GF-D8 (cell line): Measurements from ENCODE around the gene VPS37C.

Experiments used
- DNase-seq: peaks from one replicate; lab custom pipeline; 2025; lab: John Stamatoyannopoulos, UW

The VPS37C gene

GRCh38 chr11:61132646-61133045 lies 28.6 kb downstream of the VPS37C start:
- no peak for DNase-seq

- no peak for DNase-seq
Observed at GRCh38 chr11:61131998-61132555, 29.1 kb downstream of the VPS37C start.

GRCh38 chr11:61131586-61131985 lies 29.6 kb downstream of the VPS37C start:
- DNase-seq: no peak

GRCh38 chr11:61131186-61131585 lies 30.0 kb downstream of the VPS37C start:
- DNase-seq: no peak

GRCh38 chr11:61129639-61130523 lies 31.3 kb downstream of the VPS37C start:
- no peak for DNase-seq

- no peak for DNase-seq
Observed at GRCh38 chr11:61128947-61129638, 32.1 kb downstream of the VPS37C start.

- no peak for DNase-seq
Observed at GRCh38 chr11:61127991-61128390, 33.2 kb downstream of the VPS37C start.

GRCh38 chr11:61126256-61126655 lies 35.0 kb downstream of the VPS37C start:
- DNase-seq: no peak

GRCh38 chr11:61125310-61125684 lies 35.9 kb downstream of the VPS37C start:
- no peak for DNase-seq

GRCh38 chr11:61124574-61125309 lies 36.5 kb downstream of the VPS37C start:
- DNase-seq: no peak

GRCh38 chr11:61123775-61124571 lies 37.3 kb downstream of the VPS37C start:
- DNase-seq: no peak

GRCh38 chr11:61122761-61123160 lies 38.5 kb downstream of the VPS37C start:
- DNase-seq: no peak

GRCh38 chr11:61121917-61122316 lies 39.3 kb downstream of the VPS37C start:
- DNase-seq: no peak

- no peak for DNase-seq
Observed at GRCh38 chr11:61121192-61121831, 39.9 kb downstream of the VPS37C start.

GRCh38 chr11:61120706-61121191 lies 40.5 kb downstream of the VPS37C start:
- DNase-seq: no peak

GRCh38 chr11:61120099-61120705 lies 41.0 kb downstream of the VPS37C start:
- DNase-seq: no peak

GRCh38 chr11:61119571-61119970 lies 41.7 kb downstream of the VPS37C start:
- no peak for DNase-seq

- DNase-seq: no peak
Observed at GRCh38 chr11:61119055-61119454, 42.2 kb downstream of the VPS37C start.

GRCh38 chr11:61118406-61118805 lies 42.8 kb downstream of the VPS37C start:
- DNase-seq: no peak

- DNase-seq: no peak
Observed at GRCh38 chr11:61118004-61118403, 43.2 kb downstream of the VPS37C start.

GRCh38 chr11:61117168-61117520 lies 44.1 kb downstream of the VPS37C start:
- no peak for DNase-seq
